GM19328 (cell line): ENCODE data around the gene SLC39A7.

Experiments used
- ATAC-seq: cut with Tn5 transposase; IDR thresholded peaks from one replicate; pipeline ENCODE4 v1.9.1; 2021; ENCODE audit warnings: mild to moderate bottlenecking, moderate library complexity; ENCODE audit not compliant: unreplicated experiment

Gene SLC39A7

GRCh38 chr6:33170176-33171015, 30.3 kb upstream of the SLC39A7 start:
- ATAC-seq: no peak

- no peak for ATAC-seq
These were observed 29.4 kb upstream of the SLC39A7 start for GRCh38 chr6:33171016-33171879.

GRCh38 chr6:33171880-33172687, 28.6 kb upstream of the SLC39A7 start:
- no peak for ATAC-seq

- no peak for ATAC-seq
These were observed 27.8 kb upstream of the SLC39A7 start for GRCh38 chr6:33172688-33173534.

- ATAC-seq: no peak
These were observed 27.0 kb upstream of the SLC39A7 start for GRCh38 chr6:33173535-33174180.

- no peak for ATAC-seq
These were observed 25.9 kb upstream of the SLC39A7 start for GRCh38 chr6:33174784-33175183.

GRCh38 chr6:33175436-33176069, 25.1 kb upstream of the SLC39A7 start:
- ATAC-seq: no peak

- no peak for ATAC-seq
These were observed 23.8 kb upstream of the SLC39A7 start for GRCh38 chr6:33176906-33177305.

GRCh38 chr6:33177552-33178446, 22.9 kb upstream of the SLC39A7 start:
- ATAC-seq: no peak

- ATAC-seq: no peak
These were observed 21.8 kb upstream of the SLC39A7 start for GRCh38 chr6:33178755-33179475.

GRCh38 chr6:33181141-33181540, 19.5 kb upstream of the SLC39A7 start:
- ATAC-seq: no peak

- ATAC-seq: no peak
These were observed 17.5 kb upstream of the SLC39A7 start for GRCh38 chr6:33183071-33183683.

GRCh38 chr6:33185190-33185589, 15.5 kb upstream of the SLC39A7 start:
- no peak for ATAC-seq

- ATAC-seq: no peak
These were observed 14.9 kb upstream of the SLC39A7 start for GRCh38 chr6:33185654-33186187.

- ATAC-seq: no peak
These were observed 12.9 kb upstream of the SLC39A7 start for GRCh38 chr6:33187809-33188208.

- ATAC-seq: no peak
These were observed 11.5 kb upstream of the SLC39A7 start for GRCh38 chr6:33189164-33189563.
